Erythroblast (primary cell): ENCODE measurements around the gene KLC1.

Experiments
- GATA1 ChIP-seq: IDR thresholded peaks from 2 replicates; pipeline ENCODE4 v1.6.1; 2011; ENCODE audit warnings: low read depth, mild to moderate bottlenecking, control low read depth, low read length, moderate library complexity
- POLR2A ChIP-seq: IDR thresholded peaks from 2 replicates; pipeline ENCODE4 v1.6.1; 2011; ENCODE audit warnings: mild to moderate bottlenecking, low read length

GRCh38 chr14:103749452-103749851 is 120.4 kb downstream of the KLC1 start:
- TF ChIP-seq POLR2A (no peak), GATA1 (no peak)
